Hepatocyte (in vitro differentiated cells): ENCODE data around the gene ADGRD1.

Experiments used
- CTCF ChIP-seq: fragments of 200-600 bp; sonication (generic); IDR thresholded peaks from 2 replicates; pipeline ENCODE4 v1.5.1; 2016; ENCODE audit warnings: antibody characterized with exemption, mild to moderate bottlenecking; ENCODE audit not compliant: poor library complexity
- EZH2 ChIP-seq: fragments of 200-600 bp; sonication (generic); IDR thresholded peaks from 2 replicates; pipeline ENCODE4 v1.6.1; 2016; ENCODE audit warnings: antibody characterized with exemption, mild to moderate bottlenecking, borderline replicate concordance
- EZH2phosphoT487 ChIP-seq: fragments of 200-600 bp; sonication (generic); IDR thresholded peaks from one replicate; pipeline ENCODE4 v1.6.1; 2018; ENCODE audit warnings: antibody characterized with exemption, mild to moderate bottlenecking, low read depth, moderate library complexity; ENCODE audit not compliant: unreplicated experiment, severe bottlenecking

GRCh38 chr12:131104463-131105350 is 151.0 kb downstream of the ADGRD1 start:
- TF ChIP-seq EZH2 (no peak), CTCF (peak; percentile 95), EZH2phosphoT487 (no peak)
